ENCODE results near the gene ABCC8.

The ABCC8 gene

GRCh38 chr11:17343907-17344306 lies 132.7 kb downstream of the ABCC8 start:
- TF ChIP-seq CTCF (IDR thresholded peaks at IDR 0.05; ENCODE audit: insufficient read depth, low read depth, low read length, missing control alignments), result no peak
- no peak overlapping the region for H3K4me3 ChIP-seq (ENCODE audit: low read length)
- peak; percentile 86 for DNase-seq (ENCODE audit: low read depth)

- DNase-seq (ENCODE audit: low read depth), result no peak
- TF ChIP-seq CTCF (IDR thresholded peaks at IDR 0.05; ENCODE audit: insufficient read depth, low read depth, low read length, missing control alignments), result no peak
- no peak overlapping the region for H3K4me3 ChIP-seq (ENCODE audit: low read length)
These were observed 133.4 kb downstream of the ABCC8 start for GRCh38 chr11:17343257-17343656.

All from epithelial cell of esophagus (primary cell).